ENCODE data around the gene THSD4.

The THSD4 gene

DNA sequence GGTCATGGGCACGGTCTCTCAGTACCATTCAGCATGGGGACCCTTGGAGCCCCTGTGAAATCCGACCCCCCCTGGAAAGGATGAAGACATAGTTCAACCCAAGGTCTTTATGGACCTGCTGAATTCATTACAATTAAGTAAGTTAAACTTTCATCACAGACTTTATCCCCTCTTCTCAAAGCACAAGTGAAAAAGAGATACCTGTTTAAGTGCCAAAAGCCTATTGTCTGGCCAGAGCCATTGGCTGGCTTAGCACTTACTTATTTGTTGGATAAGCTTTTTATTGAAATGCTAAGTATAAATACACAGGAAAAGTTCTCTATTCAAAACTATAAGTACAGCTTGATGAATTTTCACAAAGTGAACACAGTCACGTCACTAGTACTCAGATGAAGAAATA is 566.7 kb downstream of the THSD4 start:
- no peak for DNase-seq

DNA sequence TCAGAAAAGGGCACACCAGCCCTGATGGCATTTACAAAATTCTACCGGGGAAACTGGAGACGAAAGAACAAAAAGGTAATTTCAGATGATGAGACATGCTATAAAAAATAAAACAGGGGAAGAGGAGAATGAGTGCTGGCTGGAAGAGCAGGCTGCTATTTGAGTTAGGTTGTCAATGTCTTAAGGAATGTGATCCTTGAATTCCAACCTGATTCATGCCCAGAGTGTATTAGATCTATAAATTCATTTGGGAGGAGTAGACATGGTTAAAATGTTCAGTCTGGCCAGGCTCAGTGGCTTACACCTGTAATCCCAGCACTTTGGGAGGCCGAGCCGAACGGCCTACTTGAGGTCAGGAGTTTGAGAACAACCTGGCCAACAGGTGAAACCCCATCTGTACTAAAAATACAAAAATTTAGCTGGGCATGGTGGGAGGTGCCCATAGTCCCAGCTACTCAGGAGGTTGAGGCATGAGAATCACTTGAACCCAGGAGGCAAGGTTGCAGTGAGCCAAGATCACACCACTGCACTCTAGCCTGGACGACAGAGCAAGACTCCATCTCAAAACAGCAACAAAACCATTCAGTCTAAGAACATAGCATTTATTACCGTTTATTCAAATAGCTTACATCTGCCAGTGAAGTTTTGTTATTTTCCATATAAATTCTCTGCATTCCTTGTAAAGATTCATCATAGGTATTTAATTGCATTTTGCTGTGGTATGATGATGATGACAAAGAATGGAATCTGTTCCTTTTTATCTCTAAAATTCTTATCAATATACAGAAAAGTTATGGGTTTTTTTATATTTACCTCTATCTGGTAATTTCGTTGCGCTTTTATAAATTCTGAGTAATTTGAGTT is 568.4 kb downstream of the THSD4 start:
- DNase-seq, result no peak

DNA sequence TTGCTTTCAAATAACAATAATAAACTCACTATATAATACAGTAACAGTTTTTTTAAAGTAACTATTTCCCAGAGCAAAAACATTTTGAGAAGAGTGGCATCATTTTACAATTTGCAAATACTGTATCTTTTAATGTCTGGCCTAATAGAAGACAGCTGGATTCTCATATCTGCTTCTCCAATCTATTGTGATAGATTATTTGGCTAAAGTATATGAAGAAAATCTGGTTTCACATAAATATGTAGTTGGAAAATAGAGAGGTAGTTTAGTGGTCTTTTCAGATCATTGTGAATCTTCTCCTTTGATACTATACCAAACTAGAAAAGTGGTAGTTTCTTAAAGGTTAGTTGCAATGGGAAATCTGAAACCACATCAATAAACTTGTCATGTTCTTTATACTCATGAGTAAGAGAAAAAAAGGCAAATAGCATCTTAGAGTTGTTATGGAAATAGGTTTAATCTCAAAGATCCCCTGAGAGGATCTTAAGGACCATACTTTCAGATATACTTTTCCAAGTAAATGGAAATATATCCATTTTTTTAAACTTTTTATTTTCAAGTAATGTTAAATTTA is 570.2 kb downstream of the THSD4 start:
- no peak for DNase-seq

DNA sequence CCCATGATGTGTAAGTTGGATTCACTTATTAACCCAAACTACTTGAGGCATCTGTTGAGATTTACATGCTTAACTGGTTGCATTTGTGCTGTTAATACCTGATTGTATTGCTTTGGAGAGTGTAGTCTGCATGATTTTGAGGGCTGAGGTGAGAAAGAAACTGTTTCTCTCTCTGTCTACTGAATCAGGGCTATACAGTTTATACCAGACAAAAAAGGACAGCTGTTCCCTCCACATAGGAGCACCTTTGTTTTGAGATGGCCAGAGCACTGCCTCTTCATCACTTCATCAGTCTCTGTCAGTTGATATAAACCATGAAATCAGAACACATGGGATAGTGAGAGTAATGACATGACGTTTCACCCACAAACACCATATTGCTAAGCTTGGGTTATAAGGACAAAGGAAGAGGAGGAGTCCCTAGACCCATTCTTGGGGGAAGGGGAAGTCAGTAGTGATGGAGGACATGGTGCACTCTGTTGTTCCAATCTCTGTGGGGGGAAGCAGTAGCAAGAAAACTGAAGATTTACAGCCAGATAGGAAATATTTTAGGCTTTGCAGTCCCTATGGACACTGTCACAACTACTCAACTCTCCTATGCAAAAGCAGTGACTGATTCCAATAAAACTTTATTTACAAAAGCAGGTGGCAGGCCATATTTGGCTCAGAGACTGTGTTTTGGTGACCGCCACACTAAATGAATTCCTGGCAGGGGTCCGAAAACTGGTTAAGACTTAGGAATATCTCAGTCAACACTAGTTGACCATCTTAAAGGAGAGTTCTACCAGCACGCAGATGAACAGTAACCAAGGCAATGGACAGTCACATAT is 571.2 kb downstream of the THSD4 start:
- DNase-seq, result no peak

DNA sequence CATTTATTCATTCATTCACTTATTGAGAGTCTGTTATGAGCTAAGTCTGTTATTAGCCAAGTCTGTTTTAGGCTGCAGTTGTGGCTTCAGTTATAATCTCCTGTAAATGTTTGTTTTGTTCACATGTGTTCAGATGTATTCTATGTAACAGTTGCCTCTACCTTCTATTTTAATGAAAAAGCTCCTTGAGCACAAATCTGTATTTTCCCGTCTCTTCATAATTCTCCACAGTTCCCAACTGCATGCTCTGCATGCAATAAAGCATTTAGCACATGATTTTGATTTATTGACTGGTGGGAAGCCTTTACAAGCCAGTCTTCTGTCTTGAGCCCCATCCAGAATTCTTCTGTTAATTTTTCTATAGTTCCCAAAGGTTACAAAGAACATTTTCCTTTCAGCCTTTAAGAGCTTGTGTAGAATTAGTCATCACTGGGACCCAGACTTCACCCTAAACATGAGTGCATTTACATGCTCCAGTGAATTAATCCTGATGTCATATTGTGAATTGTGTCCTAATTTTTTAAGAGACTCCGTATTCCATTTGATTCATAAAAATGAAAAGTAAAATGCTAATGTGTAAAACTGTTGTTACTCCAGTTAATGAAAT is 572.7 kb downstream of the THSD4 start:
- no peak for DNase-seq

DNA sequence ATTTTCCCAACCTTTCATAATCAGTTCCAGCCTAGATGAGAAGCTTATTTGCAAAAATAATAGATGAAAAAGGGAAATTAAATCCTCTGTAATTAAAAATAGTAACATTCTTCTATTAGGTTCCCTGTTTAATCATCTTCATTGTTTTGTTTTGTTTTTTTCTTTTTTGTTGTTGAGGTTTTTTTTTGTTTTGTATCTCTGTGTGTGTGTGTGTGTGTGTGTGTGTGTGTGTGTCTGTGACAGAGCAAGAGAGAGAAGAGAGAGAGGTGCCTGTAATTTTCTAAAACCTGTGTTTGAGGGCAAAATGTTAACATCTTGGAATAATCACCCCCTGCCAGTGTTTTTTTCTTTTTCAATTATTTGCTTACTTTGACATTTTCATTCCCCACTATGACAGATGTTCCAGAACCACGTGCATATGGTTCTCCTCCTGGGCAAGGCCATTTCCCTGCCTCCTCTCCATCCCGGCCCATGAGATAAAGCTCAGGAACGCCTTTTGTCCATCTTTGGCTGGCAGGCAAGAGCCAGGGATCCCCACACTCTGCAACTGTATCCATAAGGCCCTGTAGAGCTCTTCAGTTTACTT is 573.3 kb downstream of the THSD4 start:
- DNase-seq, result no peak

DNA sequence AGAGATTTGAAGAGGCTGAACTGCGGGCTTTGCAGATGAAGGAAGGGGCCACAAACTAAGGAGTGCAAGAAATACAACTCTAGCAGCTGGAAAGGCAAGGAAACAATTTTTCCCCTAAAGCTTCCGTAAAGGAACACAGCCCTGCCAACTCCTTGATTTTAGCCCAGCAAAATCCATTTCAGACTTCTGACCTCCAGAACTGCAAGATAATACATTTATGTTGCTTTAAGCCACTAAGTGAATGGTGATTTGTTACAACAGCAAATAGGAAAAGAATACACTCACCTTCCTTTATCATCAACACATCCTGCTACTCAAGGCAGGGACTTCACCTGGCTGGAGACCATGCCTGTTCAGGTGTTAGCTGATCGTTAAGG is 575.8 kb downstream of the THSD4 start:
- no peak for DNase-seq

DNA sequence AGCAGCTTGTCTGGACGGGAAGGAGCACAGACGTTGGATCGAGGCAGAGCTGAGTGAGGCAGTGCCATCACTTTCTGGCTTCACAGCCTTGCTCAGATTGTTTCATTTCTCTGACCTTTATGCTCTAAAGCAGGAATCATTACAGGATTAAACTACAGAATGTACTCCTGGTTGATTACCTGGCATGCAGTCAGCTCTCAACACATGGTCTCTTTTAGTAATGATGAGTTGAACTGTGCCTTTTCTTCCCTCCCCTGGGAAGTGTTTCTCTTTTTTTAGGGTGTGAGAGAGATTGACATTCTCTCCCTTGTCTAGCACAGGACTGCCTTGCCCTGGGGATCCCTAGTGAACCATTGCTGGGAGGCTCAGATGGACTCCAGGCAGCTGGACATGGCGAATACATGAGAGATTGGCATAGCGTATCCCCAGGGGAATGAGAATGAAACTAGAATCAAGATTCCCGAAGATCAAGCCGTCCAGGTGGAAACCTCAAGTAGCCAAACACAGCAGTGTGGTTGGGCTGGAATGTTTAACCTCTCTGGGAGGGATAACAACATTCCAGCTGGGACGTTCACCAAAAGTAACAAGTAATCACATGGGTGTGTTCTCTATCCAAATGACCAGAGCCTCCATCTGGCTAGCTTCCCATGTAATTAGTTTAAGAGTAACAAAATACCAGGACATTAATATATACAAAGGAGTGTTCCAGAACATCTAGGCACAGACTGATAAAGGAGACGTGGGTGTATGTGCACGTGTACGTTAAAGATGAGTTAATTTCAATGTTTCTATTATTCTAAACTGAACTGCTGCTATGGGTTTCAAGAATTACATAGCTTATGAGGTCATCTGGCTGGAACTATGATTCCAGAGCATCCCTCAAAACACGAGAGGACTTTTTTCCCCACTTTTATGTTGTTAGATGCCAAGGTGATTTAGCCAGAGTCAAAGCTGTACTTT is 576.5 kb downstream of the THSD4 start:
- no peak for DNase-seq

DNA sequence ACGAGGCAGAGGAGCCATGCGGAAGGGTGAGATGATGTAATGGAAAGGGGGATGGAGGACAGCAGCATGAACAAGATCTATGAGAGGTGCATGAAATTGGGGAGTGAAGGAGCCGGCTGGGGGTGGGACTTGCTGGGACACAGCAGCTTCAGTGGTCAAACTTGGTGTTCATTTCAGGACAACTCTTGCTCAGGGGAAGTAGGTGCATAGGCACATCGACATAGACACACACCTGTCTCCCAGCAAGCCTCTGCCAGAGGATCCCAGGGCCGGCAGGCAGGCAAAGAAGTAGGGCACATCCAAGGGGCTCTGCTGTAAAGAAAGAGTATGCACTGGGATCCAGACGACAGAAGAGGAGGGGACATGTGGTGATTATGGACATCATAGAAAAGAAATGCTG is 582.0 kb downstream of the THSD4 start:
- no peak for DNase-seq

DNA sequence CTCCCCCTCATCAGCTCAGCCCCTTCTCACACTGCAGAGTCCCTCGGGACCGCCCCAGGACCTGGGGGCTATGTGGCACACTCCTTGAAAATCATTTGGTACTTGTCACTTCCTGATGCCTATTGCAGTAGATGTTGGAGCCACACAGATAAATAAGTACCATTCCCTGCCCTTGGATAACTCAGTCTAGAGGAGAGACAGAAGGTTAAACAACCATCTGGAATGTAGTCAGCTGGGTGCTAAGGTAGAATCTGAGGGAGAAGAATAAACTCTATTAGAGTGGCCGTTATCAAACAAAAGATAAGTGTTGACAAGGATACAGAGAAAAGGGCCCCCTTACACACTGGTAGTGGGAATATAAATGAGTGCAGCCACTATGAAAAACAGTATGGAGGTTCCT is 582.8 kb downstream of the THSD4 start:
- DNase-seq, result no peak

DNA sequence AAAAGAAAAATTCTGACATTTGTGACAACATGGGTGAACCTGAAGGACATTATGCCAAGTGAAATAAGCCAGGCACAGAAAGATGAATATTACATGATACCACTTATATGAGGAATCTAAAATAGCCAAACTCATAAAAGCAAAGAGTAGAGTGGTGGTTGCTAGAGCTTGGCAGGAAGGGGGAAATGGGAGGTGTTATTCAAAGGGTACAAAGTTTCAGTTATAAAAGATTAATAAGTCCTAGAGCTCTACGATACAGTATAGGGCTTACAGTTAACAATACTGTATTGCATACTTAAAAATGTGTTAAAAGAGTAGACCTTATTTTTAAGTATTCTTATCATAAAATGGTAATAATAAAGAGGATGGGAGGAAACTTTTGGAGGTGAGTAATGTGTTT is 583.5 kb downstream of the THSD4 start:
- DNase-seq, result no peak

DNA sequence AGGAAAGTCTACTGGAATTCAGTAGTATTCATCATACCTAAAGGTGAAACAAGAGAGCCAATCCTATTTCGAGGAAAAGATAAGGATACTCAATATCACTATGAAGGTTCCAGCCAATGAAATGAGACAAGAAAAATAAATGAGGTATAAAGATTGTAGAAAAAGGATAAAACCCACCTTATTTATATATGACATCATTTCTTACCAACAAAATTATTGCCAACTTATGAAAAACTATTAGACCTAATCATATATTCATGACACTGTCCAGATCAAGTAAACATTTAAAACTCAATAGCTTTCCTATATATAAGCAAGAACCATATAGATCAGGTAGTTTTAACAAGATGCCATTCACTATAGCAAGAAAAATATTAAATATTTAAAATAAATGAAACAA is 584.7 kb downstream of the THSD4 start:
- no peak for DNase-seq

DNA sequence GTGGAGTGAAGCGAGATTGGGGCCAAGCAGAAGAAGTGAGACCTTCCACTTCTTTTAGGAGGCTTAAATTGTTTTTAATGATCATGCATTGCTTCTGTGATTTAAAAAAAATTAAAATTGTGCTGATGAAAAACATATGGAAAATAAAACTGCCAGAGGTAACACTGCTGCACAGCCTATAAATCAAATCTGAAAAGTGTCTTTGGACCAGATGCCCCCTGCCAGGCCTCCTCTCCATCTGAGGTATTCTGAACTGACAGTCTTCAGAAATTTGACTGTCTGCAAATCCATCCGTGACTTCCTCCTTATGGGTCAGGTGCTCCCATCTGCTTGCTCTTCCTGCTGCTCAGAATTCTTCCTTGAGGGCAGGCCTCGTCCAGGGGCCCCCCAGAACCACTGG is 586.5 kb downstream of the THSD4 start:
- no peak for DNase-seq

DNA sequence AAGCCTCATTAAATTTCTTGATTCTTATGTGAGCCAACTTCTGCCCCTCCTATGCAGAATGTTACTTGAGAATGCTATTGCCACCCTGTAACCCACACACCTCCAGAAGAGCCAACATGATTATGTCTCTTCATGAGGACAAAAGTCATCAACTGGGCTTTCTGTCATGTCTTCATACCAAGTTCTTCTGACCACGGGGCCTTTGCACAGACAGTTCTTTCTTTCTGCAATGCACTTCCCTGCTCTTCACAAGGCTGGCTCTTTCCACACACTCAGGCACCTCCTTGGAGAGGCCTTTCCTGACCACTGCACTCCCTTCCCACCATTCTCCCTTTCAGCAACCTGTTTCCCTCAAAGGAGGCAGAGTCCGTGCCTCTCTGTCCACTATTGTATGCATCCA is 587.2 kb downstream of the THSD4 start:
- no peak for DNase-seq

DNA sequence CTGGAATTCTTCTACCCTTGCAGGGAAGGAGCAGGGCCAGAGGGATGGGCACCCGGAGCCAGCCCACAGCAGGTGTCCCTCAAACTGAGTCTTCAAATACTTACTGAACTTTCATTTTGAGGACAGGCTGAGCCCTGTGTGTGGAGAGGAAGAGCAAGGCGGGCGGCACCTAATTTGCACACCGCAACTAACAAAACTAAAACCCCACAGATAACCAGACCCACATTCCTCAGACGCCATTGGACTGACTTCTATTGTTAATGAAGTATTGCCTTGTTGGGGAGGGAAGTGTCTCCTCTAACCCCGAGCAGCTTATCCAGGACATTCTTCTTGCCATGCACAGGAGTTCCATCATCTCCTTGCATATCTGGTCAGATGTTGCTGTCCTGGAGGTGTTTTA is 589.9 kb downstream of the THSD4 start:
- no peak for DNase-seq

DNA sequence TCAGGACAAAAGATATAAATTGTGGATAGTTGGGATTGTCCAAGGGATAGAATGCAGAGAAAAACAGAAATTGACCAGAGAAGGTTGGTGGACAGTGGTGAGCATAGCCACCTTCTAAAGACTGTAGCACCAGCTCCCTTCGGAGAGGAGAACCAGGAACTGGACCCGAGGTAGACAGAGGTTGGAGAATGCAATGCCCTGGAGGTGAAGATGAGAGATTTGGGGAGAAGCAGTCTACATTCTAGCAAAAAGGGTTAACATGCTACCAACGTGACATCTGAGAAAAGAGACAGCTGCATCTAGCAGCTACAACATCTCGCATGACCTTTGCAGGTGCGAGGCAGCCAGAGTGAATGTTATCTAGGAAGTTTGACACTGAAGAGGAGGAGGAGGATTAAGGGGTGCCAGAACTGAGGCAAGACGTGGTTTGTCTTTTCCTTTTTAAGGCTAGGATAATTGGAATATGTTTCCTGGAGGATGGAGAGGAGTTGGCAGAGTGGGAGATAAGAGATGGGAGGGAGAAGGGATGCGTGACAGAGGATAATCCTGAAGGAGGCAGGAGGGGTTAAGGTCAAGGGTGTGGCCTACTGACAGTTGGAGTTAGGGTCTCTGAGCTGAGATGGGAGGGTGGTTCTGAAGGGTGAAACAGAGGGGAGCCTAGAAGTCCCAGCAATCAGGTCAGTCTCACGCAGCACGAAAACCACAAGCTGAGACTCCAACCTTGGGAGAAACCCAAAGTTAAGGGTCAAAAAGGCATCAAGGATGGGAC is 591.4 kb downstream of the THSD4 start:
- no peak for DNase-seq

DNA sequence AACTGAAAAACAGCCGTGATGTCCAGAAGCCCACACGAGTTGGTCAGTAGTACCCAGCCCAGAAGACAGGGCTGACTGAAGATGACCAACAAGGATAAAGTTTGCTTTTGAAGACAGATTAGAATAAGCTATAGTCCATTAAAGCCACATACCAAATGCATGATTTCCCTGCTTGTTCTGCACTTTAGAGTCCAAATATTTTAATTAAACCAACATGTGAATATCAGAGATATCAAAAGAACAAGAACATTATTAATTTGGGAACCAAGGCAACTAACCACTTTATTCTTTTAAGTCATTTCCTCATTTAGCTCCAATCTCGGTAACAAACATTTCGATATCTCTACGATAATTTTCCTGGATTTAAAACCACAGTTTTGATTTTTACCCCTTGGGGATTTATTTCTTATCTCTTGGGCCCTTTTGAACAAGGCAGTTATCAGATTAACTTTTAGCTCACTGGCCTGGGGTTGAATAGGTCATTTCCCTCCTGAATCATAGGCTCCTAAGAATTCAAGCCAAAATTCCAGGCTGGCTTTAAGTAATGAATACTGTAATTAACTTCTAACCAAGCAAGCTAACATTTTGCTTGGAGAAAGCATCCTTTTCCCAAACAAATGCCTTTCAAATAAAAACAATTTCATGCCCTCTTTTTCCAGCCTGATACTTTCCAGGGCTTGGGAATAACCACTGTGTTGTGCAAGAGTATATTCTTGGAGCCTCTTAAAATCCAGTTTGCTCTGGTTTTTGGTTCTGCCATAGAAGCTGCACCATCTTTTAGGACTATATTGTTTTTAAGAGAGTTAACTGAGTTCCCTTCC is 592.2 kb downstream of the THSD4 start:
- DNase-seq, result no peak

DNA sequence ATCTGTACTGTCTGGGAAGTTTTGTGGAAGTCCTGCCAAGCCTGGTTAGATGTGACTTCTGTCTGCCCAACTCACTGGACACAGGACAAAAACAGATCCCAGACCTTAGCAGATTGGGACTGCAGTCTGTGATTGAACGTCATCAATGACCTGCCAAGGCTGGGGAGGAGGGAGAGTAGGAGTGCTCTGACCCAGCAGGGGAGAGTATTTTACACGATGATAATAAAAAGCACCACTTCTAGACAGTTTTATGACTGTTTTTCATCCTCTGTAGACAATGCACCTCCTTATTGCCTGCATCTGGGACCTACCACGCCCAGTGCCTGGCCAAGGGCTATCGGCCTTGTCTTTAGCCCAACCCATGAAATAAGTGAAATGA is 592.8 kb downstream of the THSD4 start:
- DNase-seq, result no peak

DNA sequence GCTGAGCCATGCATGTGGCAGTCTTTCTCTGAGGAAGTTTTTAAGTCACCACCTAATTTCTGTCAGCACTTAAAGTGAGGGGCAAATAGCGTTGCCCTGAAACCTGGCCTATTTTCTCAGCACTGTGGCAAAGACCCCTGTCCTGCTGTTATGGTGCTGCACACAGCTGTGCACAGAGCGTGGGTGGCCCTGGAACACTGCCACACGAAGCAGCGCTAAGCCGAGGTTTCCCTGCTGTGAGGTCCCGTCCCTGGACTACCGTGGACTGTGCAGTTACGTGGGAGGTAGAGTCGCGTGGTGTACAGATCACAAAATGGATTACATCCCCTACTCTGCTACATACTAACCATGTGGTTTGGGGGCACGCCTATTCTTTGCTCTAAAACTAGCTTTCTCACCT is 593.5 kb downstream of the THSD4 start:
- no peak for DNase-seq

DNA sequence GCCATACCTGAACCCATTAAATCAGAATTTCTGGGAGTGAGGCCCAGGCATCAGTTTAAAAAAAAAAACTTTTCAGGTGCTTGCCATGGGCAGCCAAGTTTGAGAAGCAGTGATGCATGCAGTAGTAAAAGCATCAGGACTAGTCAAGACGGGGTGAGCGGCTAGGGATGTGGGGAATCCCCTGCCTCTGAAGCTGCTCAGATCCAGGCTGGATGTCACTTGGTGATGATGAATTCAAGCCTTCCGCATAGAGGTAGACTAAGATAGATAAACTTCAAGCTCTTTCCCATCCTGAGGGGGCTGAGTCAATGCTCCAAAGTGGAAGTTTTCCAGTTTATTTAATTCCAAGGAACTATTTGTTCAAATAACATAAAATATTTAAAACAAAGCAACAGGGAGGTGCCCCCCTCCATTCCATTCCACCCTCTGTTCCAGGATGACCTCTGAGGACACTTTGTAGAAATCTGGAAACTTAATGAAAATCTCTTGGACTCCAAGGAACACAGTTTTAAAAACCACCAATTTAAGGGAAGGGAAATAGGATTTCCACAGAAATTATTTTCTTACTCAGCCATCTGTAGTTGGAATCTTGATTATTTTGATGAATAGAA is 594.6 kb downstream of the THSD4 start:
- DNase-seq, result no peak
